NCI-H1436 (cell line): ENCODE results near the gene VSNL1.

Source experiments
- DNase-seq: peaks from one replicate; lab custom pipeline; 2025; lab: John Stamatoyannopoulos, UW

VSNL1 gene

GRCh38 chr2:17614174-17614930, 73.9 kb downstream of the VSNL1 start:
- DNase-seq, result no peak

DNA sequence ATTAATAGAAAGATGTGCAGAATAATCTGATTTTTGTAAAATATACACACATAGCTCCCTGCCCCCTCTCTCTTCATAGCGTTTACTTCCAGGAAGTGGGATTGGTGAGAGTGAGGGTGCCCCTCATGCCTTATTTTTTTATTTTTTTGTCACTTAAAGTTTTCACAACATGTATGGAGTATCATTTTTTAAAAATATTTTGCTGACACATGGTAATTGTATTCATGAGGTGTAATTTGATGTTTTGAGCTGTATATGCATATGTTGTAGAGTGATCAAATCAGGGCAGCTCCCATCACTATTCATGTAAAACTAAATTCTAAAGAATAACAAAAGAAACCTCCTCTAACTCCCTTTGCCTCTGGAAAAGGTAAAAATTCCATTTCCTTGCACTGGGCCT, 74.7 kb downstream of the VSNL1 start:
- DNase-seq, result no peak

DNA sequence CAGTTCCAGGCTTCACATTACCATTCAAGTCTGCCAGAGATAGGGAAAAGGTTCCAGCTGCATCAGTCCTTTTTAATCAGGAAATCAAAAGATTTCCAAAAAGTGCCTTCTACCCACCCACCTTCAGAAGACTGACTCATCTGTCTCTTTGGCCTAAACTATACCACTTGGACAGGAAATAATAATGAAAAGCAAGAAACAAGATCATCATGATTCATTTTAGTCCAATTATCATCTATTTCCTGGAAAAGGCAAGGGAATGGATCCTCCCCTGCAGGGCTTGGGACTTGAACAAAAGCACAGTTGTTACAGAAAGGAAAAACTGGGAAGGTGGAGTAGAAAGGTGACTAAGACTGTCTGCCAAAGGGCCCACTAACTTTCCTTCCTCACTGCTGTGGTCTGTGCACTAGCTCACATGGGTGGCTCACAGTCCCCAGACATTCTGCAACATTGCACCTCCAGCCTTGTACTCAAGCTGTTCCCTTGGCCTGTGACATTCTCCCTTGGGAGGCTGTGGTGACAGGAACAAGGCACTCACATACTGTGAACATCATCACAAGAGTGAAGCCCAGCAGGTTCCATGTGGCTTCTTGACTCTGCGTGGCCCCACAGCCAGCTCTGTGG, 75.3 kb downstream of the VSNL1 start:
- DNase-seq, result no peak

- no peak for DNase-seq
Measured at GRCh38 chr2:17616405-17616804, 75.9 kb downstream of the VSNL1 start.

- no peak for DNase-seq
Measured at GRCh38 chr2:17617516-17617915, 77.0 kb downstream of the VSNL1 start.

DNA sequence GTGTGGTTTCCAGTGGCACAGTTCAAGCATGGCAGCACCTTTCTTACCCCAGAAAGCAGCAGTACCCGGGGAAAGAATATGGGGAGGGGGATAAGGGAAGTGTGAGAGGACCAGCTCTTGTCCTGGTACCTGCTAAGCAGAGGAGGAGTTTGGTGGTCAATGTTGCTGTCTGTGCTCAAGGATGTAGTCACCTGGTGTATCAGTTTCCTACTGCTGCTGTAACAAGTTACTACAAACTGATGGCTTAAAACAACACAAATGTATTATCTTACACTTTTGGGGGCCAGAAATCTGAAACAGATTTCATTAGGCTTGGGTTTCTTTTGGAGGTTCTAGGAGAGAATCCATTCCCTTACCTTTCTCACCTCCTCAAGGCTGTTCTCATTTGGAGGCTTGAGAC, 77.5 kb downstream of the VSNL1 start:
- no peak for DNase-seq

- DNase-seq, result no peak
Measured at GRCh38 chr2:17620280-17620679, 79.8 kb downstream of the VSNL1 start.

DNA sequence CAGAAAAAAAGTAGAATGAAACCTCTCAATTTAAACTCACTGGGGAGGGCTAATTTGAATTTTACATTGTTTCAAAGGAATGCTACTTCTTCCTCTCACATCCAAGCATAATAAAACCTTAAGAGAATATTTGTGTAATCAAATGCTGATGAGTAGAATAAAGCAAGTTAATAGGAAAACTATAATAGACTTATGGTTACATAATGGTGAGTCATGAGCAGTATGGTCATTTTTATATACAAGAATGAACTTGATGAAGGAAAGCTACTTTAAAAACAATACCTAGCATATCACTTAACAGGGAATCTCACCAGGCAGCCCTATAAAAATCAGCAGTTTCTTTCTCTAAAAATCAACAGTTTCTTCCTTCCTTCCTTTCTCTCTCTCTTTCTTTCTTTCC, 80.3 kb downstream of the VSNL1 start:
- no peak for DNase-seq

GRCh38 chr2:17621781-17622180, 81.3 kb downstream of the VSNL1 start:
- no peak for DNase-seq

GRCh38 chr2:17625446-17625845, 85.0 kb downstream of the VSNL1 start:
- DNase-seq, result no peak

DNA sequence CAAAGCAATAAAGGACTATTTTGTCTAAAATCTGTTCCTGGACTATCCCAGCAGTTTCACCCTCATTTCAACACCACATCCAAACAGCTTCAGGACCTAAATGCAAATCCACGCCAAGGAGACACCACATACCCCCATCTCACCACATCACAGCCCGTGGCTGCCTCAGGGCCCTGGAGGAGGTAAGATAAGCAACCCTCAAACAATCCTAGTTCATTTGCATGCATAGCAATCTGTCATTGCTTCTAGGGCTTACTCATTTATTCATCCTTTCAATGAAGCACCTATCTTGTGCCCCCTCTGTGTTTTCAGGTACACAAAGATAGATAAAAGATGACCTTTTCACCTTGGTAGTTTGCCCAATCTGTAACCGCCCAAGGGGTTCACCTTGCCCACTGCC, 86.5 kb downstream of the VSNL1 start:
- no peak for DNase-seq

- no peak for DNase-seq
Measured at GRCh38 chr2:17627434-17627833, 86.9 kb downstream of the VSNL1 start.

DNA sequence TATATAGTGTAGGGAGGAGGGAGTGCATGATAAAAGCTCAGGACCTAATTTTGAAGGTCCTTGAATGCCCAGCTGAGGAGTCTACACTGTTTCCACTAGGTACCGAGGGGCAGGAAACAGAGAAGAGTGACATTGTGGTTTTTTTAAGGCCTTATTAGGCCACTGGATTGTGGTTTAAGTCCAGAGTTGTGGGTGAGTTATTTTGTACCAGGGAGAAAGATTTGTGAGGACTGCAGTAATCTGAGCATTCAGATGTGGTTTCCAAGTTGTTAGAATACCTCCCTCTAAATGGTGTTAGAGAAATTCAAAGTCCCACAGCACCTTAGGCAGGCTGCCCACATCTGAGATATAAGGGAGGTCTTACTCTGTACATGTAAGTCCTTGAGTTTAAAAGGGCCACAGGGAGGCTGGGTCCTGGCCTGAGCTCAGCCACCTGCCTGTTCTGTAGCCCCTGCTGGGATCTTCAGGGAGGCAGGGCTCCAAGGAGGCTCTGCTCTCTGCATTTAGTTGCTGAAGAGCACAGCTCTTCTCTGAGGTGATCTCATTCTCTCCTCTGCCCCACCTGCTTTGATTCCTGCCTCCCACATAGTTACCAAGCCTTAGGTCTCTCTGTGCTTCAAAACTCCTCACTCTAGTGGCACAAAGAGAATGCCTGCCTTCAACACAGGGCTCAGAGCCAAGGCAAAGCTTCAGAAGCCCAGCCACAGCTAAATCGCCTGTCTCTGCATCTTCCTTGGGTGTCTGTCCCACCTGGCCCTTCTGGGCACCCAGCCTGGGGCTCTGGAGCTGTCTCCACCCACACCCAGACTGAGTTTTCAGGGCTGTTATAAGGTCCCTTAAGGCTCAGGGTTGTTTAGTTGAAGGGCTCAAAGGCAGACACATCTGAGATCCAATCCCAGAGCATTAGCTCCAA, 88.1 kb downstream of the VSNL1 start:
- no peak for DNase-seq

DNA sequence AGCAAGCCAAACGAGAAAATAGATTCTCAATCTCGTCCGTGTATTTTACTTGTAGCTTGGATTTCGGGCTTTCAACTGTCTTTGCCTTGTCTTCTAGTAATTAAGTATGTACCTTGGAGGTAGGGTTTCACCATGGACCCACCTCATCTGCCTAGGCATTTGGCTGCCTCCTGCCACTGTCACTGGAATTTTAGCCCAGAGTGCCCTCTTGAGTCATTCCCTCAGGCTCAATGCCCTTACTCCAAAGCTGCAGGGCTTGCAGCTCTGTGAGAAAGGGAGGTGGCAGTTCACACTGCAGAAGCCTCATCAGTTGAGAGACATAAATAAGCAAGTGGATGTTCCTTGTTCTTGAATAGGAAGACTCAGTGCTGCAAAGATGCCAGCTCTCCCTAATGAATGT, 89.6 kb downstream of the VSNL1 start:
- DNase-seq, result no peak

GRCh38 chr2:17634997-17635396, 94.5 kb downstream of the VSNL1 start:
- no peak for DNase-seq

- no peak for DNase-seq
Measured at GRCh38 chr2:17636257-17636656, 95.8 kb downstream of the VSNL1 start.

DNA sequence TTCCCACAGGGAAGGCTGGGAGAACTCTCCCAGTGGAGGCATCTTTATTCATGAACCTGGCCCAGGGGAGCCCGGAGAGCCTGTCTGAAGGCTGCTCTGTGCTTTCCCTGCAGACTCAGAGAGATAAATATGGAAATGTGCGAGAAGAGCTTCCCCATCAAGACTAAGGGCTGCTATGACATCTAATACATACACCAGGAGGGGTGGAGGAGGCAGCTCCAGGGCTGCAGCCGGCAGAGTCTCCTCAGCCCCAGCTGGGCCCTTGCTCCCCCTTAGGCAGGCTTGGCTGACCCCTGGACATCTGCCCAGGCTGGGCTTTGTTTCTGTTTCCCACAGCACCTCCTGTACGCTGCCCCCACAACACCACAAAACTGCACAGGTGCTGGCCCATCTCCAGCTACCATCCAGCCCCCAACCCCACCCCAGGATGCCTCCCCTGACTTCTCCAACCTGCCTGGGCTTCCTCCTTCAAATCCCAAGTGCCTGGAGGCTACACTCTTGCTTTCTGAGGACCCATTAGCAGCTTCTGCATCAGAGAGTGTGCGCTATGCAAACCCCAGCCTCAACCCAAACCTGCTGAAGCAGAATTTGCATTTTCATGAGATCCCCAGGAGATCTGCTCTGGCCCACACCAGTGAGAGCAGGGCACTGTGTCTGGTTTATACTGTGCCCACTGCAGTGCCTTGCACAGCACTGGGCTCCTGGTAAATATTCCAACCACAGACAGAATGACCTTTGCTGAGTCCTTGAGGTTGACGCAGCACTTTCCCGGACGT, 96.8 kb downstream of the VSNL1 start:
- no peak for DNase-seq

DNA sequence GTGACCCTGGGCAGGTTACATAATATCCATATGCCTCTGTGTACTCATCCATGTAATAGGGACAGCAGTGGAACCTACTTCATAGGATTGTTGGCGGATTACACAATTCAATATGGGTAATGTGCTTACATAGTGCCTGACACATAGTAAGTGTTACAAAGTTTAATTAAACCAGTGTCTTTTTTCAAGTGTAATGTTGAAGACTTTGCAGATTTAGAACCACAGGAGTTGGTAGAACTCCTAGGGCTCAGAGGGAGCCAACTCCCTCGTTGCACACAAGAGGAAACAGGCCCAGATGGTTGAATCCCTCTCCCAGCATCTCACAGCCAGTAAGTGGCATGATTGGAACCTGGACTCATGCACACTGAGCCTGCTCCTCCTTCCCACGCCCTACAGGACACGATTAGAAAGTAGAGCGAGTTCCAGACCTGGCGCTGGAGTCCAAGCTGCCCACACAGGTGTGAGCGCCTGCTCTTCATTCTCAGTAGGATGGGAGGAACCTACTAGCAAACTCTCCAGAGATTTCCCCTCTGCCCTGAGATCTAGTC, 97.8 kb downstream of the VSNL1 start:
- DNase-seq, result no peak

DNA sequence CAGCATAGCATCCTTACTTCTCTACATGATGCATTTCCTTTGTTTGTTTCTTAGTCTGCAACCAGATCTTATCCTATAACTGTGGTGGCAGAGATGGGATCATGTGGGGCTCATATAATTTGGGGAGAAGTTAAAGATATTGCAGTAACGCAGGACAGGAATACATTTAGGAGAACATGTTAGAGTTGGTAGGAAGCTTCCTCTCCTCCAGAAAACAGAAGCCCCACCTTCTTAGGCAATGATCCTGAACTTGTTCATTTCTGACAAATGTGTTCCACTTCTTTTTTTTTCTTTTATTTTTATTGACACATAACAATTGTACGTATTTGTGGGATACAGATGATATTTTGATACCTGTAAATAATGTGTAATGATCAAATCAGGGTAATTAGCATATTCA, 99.9 kb downstream of the VSNL1 start:
- no peak for DNase-seq

DNA sequence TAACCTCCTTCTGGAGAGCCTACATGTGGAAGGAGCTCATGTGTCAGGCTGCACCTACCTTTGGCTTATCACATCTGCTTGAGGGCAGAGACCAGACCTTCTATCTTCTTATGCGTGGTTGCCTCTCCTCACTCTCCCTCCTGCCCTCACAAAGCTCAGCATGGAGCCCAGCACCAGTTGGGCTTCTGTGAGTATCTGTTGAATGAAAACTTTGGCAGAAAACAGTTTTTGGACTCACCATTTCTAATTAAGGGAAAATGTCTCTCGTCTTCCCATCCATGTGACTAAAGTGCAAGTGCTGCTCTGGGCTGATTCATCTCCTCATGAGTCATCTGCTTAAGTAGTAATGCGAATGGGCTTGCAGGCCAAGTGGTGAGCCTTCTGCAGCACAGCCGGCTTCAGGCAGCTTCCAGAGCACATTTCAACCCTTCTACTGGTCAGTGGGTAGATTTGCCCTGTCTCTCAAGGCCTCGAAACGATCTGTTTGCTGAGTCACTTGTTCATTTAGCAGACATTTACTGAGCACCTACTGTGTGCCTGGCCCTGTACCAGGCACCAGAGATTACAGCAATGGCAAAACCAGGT, 102.6 kb downstream of the VSNL1 start:
- DNase-seq, result no peak

- no peak for DNase-seq
Measured at GRCh38 chr2:17644997-17645720, 104.7 kb downstream of the VSNL1 start.
